ENCODE data around the gene KIFC1. TPM values are rescaled to one million over a fixed set of nuclear protein-coding genes. Genes with fewer than 3 reads are reported as not detected.

The KIFC1 gene
- total RNA-seq, 1 experiment from 2014 or later: 123 TPM

- intact Hi-C loops (cut with micrococcal nuclease; ENCODE audit: unreplicated experiment): loop anchor here (2.0 to 10.0 kb wide), 4 partner anchors 36 to 452 kb away; partner anchors contain the start of genes KIFC1 and RGL2
- H3K4me1 ChIP-seq (ENCODE audit: insufficient read depth, low read length, poor library complexity, severe bottlenecking): peaks cover 55% of the 10 kb centered on the region
- no peaks in the 10 kb centered on the region for H3K27me3 ChIP-seq (replicated peaks; ENCODE audit: insufficient read depth, low read depth, low read length, poor library complexity)
- no TSS peak for BruUV-seq (replicated peaks)
- TF ChIP-seq EZH2 (IDR thresholded peaks at IDR 0.05; ENCODE audit: borderline replicate concordance, low read depth, low read length, poor library complexity, severe bottlenecking) (no peak), CTCF (conservative IDR thresholded peaks at IDR 0.05; ENCODE audit: low read depth, low read length) (no peak)
- peak; percentile 58 for DNase-seq (ENCODE audit: low spot score)
- peaks cover 4% of the 10 kb centered on the region for H3K36me3 ChIP-seq (ENCODE audit: insufficient read depth, low read length, poor library complexity, severe bottlenecking)
- ChIA-PET CTCF (interaction anchor here (0.5 to 0.6 kb wide), 2 partner anchors 45 to 141 kb away, joined by 8 to 9 read pairs; no protein-coding TSS in a partner anchor), POLR2A (ENCODE audit: low non-redundant PET) (interaction anchor here (0.8 kb wide), 1 partner anchor 17 kb away, joined by 3 read pairs; no protein-coding TSS in a partner anchor)
- peak overlapping the region; percentile 90 for H3K27ac ChIP-seq (ENCODE audit: low read depth, low read length, poor library complexity, severe bottlenecking)
- H3K4me3 ChIP-seq (ENCODE audit: low read depth, low read length, poor library complexity, severe bottlenecking): peak overlapping the region; percentile 59
- H3K9me3 ChIP-seq (ENCODE audit: low read depth, low read length, poor library complexity, severe bottlenecking): no peaks in the 10 kb centered on the region
Observed at GRCh38 chr6:33426590-33427511, 35.2 kb downstream of the KIFC1 start.

- H3K4me3 ChIP-seq (ENCODE audit: low read depth, low read length, poor library complexity, severe bottlenecking): peak overlapping the region; percentile 52
- DNase-seq (ENCODE audit: low spot score): peak; percentile 35
Observed at GRCh38 chr6:33427585-33428223, 36.1 kb downstream of the KIFC1 start.

More at GRCh38 chr6:33427585-33428223, 36.1 kb downstream of the KIFC1 start:
- no TSS peak for BruUV-seq (replicated peaks)
- no peaks in the 10 kb centered on the region for H3K27me3 ChIP-seq (replicated peaks; ENCODE audit: insufficient read depth, low read depth, low read length, poor library complexity)
- intact Hi-C loops (cut with micrococcal nuclease; ENCODE audit: unreplicated experiment): loop anchor here (2.0 to 10.0 kb wide), 4 partner anchors 37 to 453 kb away; partner anchors contain the start of genes KIFC1 and RGL2
- POLR2A ChIA-PET (ENCODE audit: low non-redundant PET): no interaction called here
- H3K27ac ChIP-seq (ENCODE audit: low read depth, low read length, poor library complexity, severe bottlenecking): peak overlapping the region; percentile 65
- H3K9me3 ChIP-seq (ENCODE audit: low read depth, low read length, poor library complexity, severe bottlenecking): no peaks in the 10 kb centered on the region
- peaks cover 63% of the 10 kb centered on the region for H3K4me1 ChIP-seq (ENCODE audit: insufficient read depth, low read length, poor library complexity, severe bottlenecking)
- peaks cover 4% of the 10 kb centered on the region for H3K36me3 ChIP-seq (ENCODE audit: insufficient read depth, low read length, poor library complexity, severe bottlenecking)
- CTCF ChIA-PET: no interaction called here
- no peak for TF ChIP-seq EZH2 (IDR thresholded peaks at IDR 0.05; ENCODE audit: borderline replicate concordance, low read depth, low read length, poor library complexity, severe bottlenecking)
- TF ChIP-seq CTCF (conservative IDR thresholded peaks at IDR 0.05; ENCODE audit: low read depth, low read length): no peak
